Spleen (tissue), 7 donors: ENCODE data around the gene ZNF132.

ENCODE experiments used
- POLR2AphosphoS5 ChIP-seq, 3 donors: sonication (generic); formaldehyde crosslinking; IDR thresholded peaks; one replicate each; pipeline ENCODE4 v1.5.1; 2017; ENCODE audit warnings: antibody characterized with exemption in 3 of 3
- TF ChIP-seq, protein P1 (sequence below), 11 experiments: fragments of 200-600 bp in 7 of 11; fragments of 450-650 bp in 4 of 11; sonication (generic) in 4 of 11; IDR thresholded peaks in 8 of 11; conservative IDR thresholded peaks in 3 of 11; 1 replicate in 7 of 11; 2 replicates in 4 of 11; pipeline versions ENCODE4 v1.4.0 to v1.8.0; 2016 to 2021; ENCODE audit warnings: antibody characterized with exemption in 11 of 11, inconsistent platforms in 4 of 11, mild to moderate bottlenecking in 1 of 11
- donor health status: DM: no; HTN: no; CAD: no; lungs with moderate emphysema.
- donor health status: DM: no; HTN: no; CAD: no.
- donor health status: DM: no; HTN: no; CAD: no.

DNA sequence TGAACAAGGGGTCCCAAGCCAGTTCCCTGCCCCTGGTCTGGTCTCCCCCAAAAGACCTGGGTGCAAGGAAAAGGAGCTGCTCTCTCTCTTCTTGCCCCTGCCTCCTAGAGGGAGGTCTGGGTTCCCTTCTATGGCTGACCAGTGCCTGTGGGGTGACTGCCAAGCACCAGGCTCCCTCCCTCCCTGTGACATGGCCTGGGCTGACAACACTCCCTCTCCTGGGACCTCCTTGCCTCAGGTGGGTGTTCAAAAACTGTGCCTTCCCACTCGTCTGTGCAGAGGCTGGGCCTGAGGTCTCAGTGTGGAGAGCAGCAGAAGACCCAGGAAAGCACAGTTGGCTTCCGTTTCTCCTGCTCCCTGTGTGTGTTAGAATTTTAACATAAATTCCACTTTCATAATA lies 40.9 kb upstream of the ZNF132 start:
- TF ChIP-seq, protein P1, sequence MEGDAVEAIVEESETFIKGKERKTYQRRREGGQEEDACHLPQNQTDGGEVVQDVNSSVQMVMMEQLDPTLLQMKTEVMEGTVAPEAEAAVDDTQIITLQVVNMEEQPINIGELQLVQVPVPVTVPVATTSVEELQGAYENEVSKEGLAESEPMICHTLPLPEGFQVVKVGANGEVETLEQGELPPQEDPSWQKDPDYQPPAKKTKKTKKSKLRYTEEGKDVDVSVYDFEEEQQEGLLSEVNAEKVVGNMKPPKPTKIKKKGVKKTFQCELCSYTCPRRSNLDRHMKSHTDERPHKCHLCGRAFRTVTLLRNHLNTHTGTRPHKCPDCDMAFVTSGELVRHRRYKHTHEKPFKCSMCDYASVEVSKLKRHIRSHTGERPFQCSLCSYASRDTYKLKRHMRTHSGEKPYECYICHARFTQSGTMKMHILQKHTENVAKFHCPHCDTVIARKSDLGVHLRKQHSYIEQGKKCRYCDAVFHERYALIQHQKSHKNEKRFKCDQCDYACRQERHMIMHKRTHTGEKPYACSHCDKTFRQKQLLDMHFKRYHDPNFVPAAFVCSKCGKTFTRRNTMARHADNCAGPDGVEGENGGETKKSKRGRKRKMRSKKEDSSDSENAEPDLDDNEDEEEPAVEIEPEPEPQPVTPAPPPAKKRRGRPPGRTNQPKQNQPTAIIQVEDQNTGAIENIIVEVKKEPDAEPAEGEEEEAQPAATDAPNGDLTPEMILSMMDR (IDR thresholded peaks at IDR 0.05 in 8 of 11, conservative IDR thresholded peaks at IDR 0.05 in 3 of 11), result no peak
- no peak for TF ChIP-seq POLR2AphosphoS5 (IDR thresholded peaks at IDR 0.05)
